Measurements from ENCODE around the gene NDUFS8.
A peak's percentile ranks its signal among the peaks of the same experiment; 100 is the strongest.

The NDUFS8 gene

DNA sequence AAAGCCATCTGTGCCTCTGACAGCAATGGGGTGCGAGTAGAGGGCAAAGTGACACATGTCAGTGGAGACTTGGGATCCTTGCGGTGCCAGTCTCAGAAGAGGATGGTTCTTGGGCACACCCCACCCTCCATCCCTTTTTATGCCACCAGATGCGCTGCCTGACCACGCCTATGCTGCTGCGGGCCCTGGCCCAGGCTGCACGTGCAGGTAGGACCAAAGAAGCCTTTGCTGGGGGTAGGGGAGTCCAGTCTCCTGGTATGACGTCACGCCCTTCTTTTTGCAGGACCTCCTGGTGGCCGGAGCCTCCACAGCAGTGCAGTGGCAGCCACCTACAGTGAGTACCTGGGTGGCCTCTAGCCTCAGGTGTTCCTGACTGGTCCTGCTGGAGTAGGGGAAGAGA lies 1.5 kb downstream of the NDUFS8 start:
- Histone ChIP-seq H3K4me1 (ENCODE audit: control extremely low read depth in 1 of 4, control insufficient read depth in 4 of 4, insufficient read depth in 4 of 4, low read length in 3 of 4) (peaks cover 2 to 48% (median 31%) of the 10 kb centered on the region in 4 experiments), H3K36me3 (ENCODE audit: control insufficient read depth in 4 of 4, insufficient read depth in 4 of 4, low read length in 3 of 4) (peaks cover 3 to 30% (median 13%) of the 10 kb centered on the region in 4 experiments), H3K27ac (ENCODE audit: insufficient read depth in 1 of 2, low read depth in 1 of 2, low read length in 2 of 2, poor library complexity in 1 of 2, severe bottlenecking in 2 of 2) (peak overlapping the region in 1 of 2 experiments; percentile 94), H3K9me3 (ENCODE audit: control extremely low read depth in 1 of 5, control insufficient read depth in 4 of 5, insufficient read depth in 2 of 5, low read depth in 1 of 5, low read length in 4 of 5) (no peaks in the 10 kb centered on the region), H3K4me3 (ENCODE audit: control insufficient read depth in 1 of 7, extremely low read depth in 1 of 7, insufficient read depth in 4 of 7, low read depth in 2 of 7, low read length in 6 of 7) (peak overlapping the region in 1 of 7 experiments; percentile 96), H3K27me3 (replicated peaks in 2 of 5; ENCODE audit: control insufficient read depth in 4 of 5, insufficient read depth in 5 of 5, low read length in 4 of 5) (no peaks in the 10 kb centered on the region)
- WGBS (ENCODE audit: insufficient coverage): 100% methylated on average over 2 of the region's 9 CpGs
- CTCF ChIA-PET: interaction anchor here (1.3 to 2.0 kb wide), 2 partner anchors 10 to 23 kb away, joined by 3 to 7 read pairs; partner anchors contain the start of gene ALDH3B1
- POLR2A ChIA-PET: no interaction called here
- DNase-seq: no peak

DNA sequence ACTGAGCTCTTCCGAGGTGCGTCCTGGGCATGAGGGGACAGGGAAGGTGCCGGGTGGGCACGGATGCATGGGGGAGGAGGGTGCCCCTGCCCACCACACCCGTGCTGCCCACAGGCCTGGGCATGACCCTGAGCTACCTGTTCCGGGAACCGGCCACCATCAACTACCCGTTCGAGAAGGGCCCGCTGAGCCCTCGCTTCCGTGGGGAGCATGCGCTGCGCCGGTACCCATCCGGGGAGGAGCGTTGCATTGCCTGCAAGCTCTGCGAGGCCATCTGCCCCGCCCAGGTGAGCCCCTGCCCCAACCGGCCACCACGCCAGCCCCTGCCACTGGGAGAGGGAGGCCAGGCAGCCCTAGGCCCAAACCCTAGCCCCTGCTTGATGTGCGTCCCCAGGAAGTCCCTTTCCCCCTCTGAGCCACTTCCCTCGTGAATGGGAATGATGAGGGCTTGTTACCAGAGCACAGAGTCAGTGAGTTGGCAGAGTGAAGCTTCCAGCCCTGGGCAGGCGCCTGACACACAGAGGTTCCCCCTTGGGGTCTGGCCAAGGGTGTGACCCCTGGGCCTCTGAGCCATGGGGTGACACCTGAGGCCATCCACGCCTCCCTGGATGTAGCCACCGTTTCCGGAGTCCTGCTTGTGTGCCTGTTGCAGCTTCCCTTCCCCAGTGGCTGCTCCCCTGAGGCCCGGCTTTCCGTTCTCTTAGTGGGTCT lies 2.7 kb downstream of the NDUFS8 start:
- no peaks in the 10 kb centered on the region for H3K27me3 ChIP-seq (replicated peaks in 2 of 5; ENCODE audit: control insufficient read depth in 4 of 5, insufficient read depth in 5 of 5, low read length in 4 of 5)
- H3K9me3 ChIP-seq (ENCODE audit: control extremely low read depth in 1 of 5, control insufficient read depth in 4 of 5, insufficient read depth in 2 of 5, low read depth in 1 of 5, low read length in 4 of 5): no peaks in the 10 kb centered on the region
- H3K4me3 ChIP-seq (ENCODE audit: control insufficient read depth in 1 of 7, extremely low read depth in 1 of 7, insufficient read depth in 4 of 7, low read depth in 2 of 7, low read length in 6 of 7): no peak overlapping the region
- 97% methylated on average over 26 of the region's 29 CpGs for WGBS (ENCODE audit: insufficient coverage)
- DNase-seq: no peak
- ChIA-PET CTCF (interaction anchor here (1.4 to 2.0 kb wide), 2 partner anchors 9 to 24 kb away, joined by 3 to 7 read pairs; partner anchors contain the start of gene ALDH3B1), POLR2A (no interaction called here)
- peaks cover 7 to 60% (median 43%) of the 10 kb centered on the region in 4 experiments for H3K4me1 ChIP-seq (ENCODE audit: control extremely low read depth in 1 of 4, control insufficient read depth in 4 of 4, insufficient read depth in 4 of 4, low read length in 3 of 4)
- peaks cover 3 to 30% (median 10%) of the 10 kb centered on the region in 4 experiments for H3K36me3 ChIP-seq (ENCODE audit: control insufficient read depth in 4 of 4, insufficient read depth in 4 of 4, low read length in 3 of 4)
- H3K27ac ChIP-seq (ENCODE audit: insufficient read depth in 1 of 2, low read depth in 1 of 2, low read length in 2 of 2, poor library complexity in 1 of 2, severe bottlenecking in 2 of 2): no peak overlapping the region

DNA sequence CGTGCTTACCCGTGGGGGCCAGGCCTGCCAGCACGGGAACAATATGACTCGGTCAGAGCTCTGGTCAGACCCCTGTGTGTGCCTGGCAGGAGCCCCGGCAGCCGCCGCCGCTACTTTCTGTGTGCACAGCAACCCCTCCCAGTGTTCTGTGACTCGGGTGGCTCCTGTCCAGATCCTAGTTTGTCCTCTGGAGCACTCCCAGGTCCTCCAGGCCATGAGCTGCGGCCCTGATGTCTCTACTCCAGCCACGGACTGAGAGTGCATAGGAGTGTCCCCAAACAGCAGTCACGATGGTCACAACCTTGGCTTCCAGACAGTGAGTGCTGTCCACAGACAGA lies 3.2 kb downstream of the NDUFS8 start:
- no peaks in the 10 kb centered on the region for H3K27me3 ChIP-seq (replicated peaks in 2 of 5; ENCODE audit: control insufficient read depth in 4 of 5, insufficient read depth in 5 of 5, low read length in 4 of 5)
- CTCF ChIA-PET: interaction anchor here (1.4 kb wide), 1 partner anchor 8 kb away, joined by 3 read pairs; no protein-coding TSS in a partner anchor
- DNase-seq: no peak
- POLR2A ChIA-PET: no interaction called here
- H3K4me1 ChIP-seq (ENCODE audit: control extremely low read depth in 1 of 4, control insufficient read depth in 4 of 4, insufficient read depth in 4 of 4, low read length in 3 of 4): peaks cover 7 to 65% (median 48%) of the 10 kb centered on the region in 4 experiments
- H3K27ac ChIP-seq (ENCODE audit: insufficient read depth in 1 of 2, low read depth in 1 of 2, low read length in 2 of 2, poor library complexity in 1 of 2, severe bottlenecking in 2 of 2): no peak overlapping the region
- peaks cover 3 to 30% (median 10%) of the 10 kb centered on the region in 4 experiments for H3K36me3 ChIP-seq (ENCODE audit: control insufficient read depth in 4 of 4, insufficient read depth in 4 of 4, low read length in 3 of 4)
- 98% methylated on average over 12 of the region's 12 CpGs for WGBS (ENCODE audit: insufficient coverage)
- H3K4me3 ChIP-seq (ENCODE audit: control insufficient read depth in 1 of 7, extremely low read depth in 1 of 7, insufficient read depth in 4 of 7, low read depth in 2 of 7, low read length in 6 of 7): no peak overlapping the region
- no peaks in the 10 kb centered on the region for H3K9me3 ChIP-seq (ENCODE audit: control extremely low read depth in 1 of 5, control insufficient read depth in 4 of 5, insufficient read depth in 2 of 5, low read depth in 1 of 5, low read length in 4 of 5)

DNA sequence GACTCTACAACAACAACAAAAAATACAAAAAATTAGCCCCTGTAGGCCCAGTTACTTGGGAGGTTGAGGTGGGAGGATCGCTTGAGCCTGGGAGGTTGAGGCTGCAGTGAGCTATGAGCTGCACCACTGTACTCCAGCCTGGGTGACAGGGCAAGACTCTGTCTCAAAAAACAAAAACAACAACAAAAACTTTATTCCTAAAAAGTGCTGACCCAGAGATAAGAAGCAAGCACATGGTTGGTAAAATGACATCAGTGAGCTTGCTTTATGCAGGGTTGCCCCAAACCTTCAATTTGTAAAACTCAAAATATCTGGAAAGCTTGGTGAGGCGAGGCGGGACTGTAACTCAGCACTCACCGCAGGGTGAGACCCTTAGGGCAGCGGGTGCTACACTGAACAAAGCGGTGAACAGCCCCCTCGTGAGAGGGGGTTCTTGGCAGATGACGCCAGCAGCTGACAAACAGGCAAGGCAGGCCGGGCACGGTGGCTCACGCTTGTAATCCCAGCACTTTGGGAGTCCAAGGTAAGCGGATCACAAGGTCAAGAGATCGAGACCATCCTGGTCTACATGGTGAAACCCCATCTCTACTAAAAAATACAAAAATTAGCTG lies 4.9 kb downstream of the NDUFS8 start:
- no peak for DNase-seq
- no peak overlapping the region for H3K4me3 ChIP-seq (ENCODE audit: control insufficient read depth in 1 of 7, extremely low read depth in 1 of 7, insufficient read depth in 4 of 7, low read depth in 2 of 7, low read length in 6 of 7)
- ChIA-PET POLR2A (no interaction called here), CTCF (interaction anchor here (0.8 kb wide), 1 partner anchor 12 kb away, joined by 3 read pairs; no protein-coding TSS in a partner anchor)
- H3K27ac ChIP-seq (ENCODE audit: insufficient read depth in 1 of 2, low read depth in 1 of 2, low read length in 2 of 2, poor library complexity in 1 of 2, severe bottlenecking in 2 of 2): peak overlapping the region in 1 of 2 experiments; percentile 49
- H3K4me1 ChIP-seq (ENCODE audit: control extremely low read depth in 1 of 4, control insufficient read depth in 4 of 4, insufficient read depth in 4 of 4, low read length in 3 of 4): peaks cover 9 to 70% (median 57%) of the 10 kb centered on the region in 4 experiments
- no peaks in the 10 kb centered on the region for H3K27me3 ChIP-seq (replicated peaks in 2 of 5; ENCODE audit: control insufficient read depth in 4 of 5, insufficient read depth in 5 of 5, low read length in 4 of 5)
- 98% methylated on average over 11 of the region's 13 CpGs for WGBS (ENCODE audit: insufficient coverage)
- H3K9me3 ChIP-seq (ENCODE audit: control extremely low read depth in 1 of 5, control insufficient read depth in 4 of 5, insufficient read depth in 2 of 5, low read depth in 1 of 5, low read length in 4 of 5): no peaks in the 10 kb centered on the region
- H3K36me3 ChIP-seq (ENCODE audit: control insufficient read depth in 4 of 4, insufficient read depth in 4 of 4, low read length in 3 of 4): peaks cover 3 to 30% (median 10%) of the 10 kb centered on the region in 4 experiments

DNA sequence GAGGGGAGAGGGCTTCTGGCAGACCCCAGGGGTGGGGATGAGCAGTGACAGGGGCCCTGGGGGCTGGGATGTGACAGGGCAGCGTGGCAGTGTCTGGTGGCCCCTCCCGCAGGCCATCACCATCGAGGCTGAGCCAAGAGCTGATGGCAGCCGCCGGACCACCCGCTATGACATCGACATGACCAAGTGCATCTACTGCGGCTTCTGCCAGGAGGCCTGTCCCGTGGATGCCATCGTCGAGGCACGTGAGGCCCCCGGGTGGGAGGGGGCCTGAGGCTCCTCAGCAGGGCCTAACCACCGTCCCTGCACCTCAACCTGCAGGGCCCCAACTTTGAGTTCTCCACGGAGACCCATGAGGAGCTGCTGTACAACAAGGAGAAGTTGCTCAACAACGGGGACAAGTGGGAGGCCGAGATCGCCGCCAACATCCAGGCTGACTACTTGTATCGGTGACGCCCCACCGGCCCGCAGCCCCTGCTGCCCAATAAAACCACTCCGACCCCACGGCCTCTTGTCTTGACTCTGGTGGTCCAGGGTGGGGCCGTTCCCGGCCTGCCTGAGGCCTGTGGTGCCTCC lies 5.7 kb downstream of the NDUFS8 start:
- H3K4me3 ChIP-seq (ENCODE audit: control insufficient read depth in 1 of 7, extremely low read depth in 1 of 7, insufficient read depth in 4 of 7, low read depth in 2 of 7, low read length in 6 of 7): peak overlapping the region in 1 of 7 experiments; percentile 16
- CTCF ChIA-PET: interaction anchor here (3.1 to 3.4 kb wide), 2 partner anchors 22 to 26 kb away, joined by 12 to 14 read pairs; partner anchors contain the start of gene ALDH3B1
- no peaks in the 10 kb centered on the region for H3K27me3 ChIP-seq (replicated peaks in 2 of 5; ENCODE audit: control insufficient read depth in 4 of 5, insufficient read depth in 5 of 5, low read length in 4 of 5)
- DNase-seq: no peak
- no peaks in the 10 kb centered on the region for H3K9me3 ChIP-seq (ENCODE audit: control extremely low read depth in 1 of 5, control insufficient read depth in 4 of 5, insufficient read depth in 2 of 5, low read depth in 1 of 5, low read length in 4 of 5)
- peak overlapping the region in 1 of 2 experiments; percentile 70 for H3K27ac ChIP-seq (ENCODE audit: insufficient read depth in 1 of 2, low read depth in 1 of 2, low read length in 2 of 2, poor library complexity in 1 of 2, severe bottlenecking in 2 of 2)
- POLR2A ChIA-PET: interaction anchor here (1.1 kb wide), 1 partner anchor 16 kb away, joined by 4 read pairs; no protein-coding TSS in a partner anchor
- peaks cover 3 to 32% (median 10%) of the 10 kb centered on the region in 4 experiments for H3K36me3 ChIP-seq (ENCODE audit: control insufficient read depth in 4 of 4, insufficient read depth in 4 of 4, low read length in 3 of 4)
- peaks cover 8 to 74% (median 61%) of the 10 kb centered on the region in 4 experiments for H3K4me1 ChIP-seq (ENCODE audit: control extremely low read depth in 1 of 4, control insufficient read depth in 4 of 4, insufficient read depth in 4 of 4, low read length in 3 of 4)
- WGBS (ENCODE audit: insufficient coverage): 93% methylated on average over 26 of the region's 27 CpGs

DNA sequence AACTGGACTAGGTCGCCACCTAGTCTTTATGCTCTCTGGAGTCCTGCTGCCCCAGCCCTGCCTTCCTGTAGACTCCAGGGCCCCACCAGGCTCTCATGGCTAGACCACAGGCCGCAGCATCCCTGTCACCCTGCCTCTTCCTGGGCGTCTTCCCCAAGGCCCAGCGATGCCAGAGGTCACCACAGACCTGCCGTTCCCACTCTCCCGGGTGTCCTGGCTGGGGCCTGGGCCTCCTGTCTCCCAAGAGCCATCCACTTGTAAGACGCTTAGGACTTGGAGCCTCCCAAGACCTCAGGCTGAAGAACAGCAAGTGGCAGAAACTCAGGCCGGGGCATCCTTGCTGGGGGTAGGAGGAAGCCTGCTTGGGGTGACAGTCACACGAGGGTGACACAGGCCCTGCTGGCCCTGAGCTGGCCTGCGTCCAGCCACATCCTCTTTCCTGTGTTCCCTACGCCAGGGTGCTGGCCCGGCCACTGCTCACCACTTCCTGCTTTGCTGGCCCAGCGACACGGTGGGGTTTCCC lies 6.3 kb downstream of the NDUFS8 start:
- H3K4me3 ChIP-seq (ENCODE audit: control insufficient read depth in 1 of 7, extremely low read depth in 1 of 7, insufficient read depth in 4 of 7, low read depth in 2 of 7, low read length in 6 of 7): peak overlapping the region in 2 of 7 experiments; percentile 16 to 19
- H3K27me3 ChIP-seq (replicated peaks in 2 of 5; ENCODE audit: control insufficient read depth in 4 of 5, insufficient read depth in 5 of 5, low read length in 4 of 5): no peaks in the 10 kb centered on the region
- H3K36me3 ChIP-seq (ENCODE audit: control insufficient read depth in 4 of 4, insufficient read depth in 4 of 4, low read length in 3 of 4): peaks cover 3 to 37% (median 12%) of the 10 kb centered on the region in 4 experiments
- H3K4me1 ChIP-seq (ENCODE audit: control extremely low read depth in 1 of 4, control insufficient read depth in 4 of 4, insufficient read depth in 4 of 4, low read length in 3 of 4): peaks cover 7 to 74% (median 63%) of the 10 kb centered on the region in 4 experiments
- POLR2A ChIA-PET: interaction anchor here (1.1 to 1.3 kb wide), 3 partner anchors 15 to 30 kb away, joined by 3 to 4 read pairs (median 4); no protein-coding TSS in a partner anchor
- DNase-seq: peak; percentile 32 to 63 (median 62)
- peak overlapping the region; percentile 46 to 70 for H3K27ac ChIP-seq (ENCODE audit: insufficient read depth in 1 of 2, low read depth in 1 of 2, low read length in 2 of 2, poor library complexity in 1 of 2, severe bottlenecking in 2 of 2)
- H3K9me3 ChIP-seq (ENCODE audit: control extremely low read depth in 1 of 5, control insufficient read depth in 4 of 5, insufficient read depth in 2 of 5, low read depth in 1 of 5, low read length in 4 of 5): no peaks in the 10 kb centered on the region
- CTCF ChIA-PET: interaction anchor here (3.1 to 3.4 kb wide), 2 partner anchors 22 to 26 kb away, joined by 12 to 14 read pairs; partner anchors contain the start of gene ALDH3B1
- WGBS (ENCODE audit: insufficient coverage): 36% methylated on average over 10 of the region's 14 CpGs

All from common myeloid progenitor, CD34-positive (primary cell).